ENCODE results near the gene ASB2.

- TF ChIP-seq CTCF (IDR thresholded peaks at IDR 0.05 in 2 of 3, conservative IDR thresholded peaks at IDR 0.05 in 1 of 3; ENCODE audit: borderline replicate concordance in 1 of 3, insufficient read depth in 1 of 3, low read depth in 2 of 3, low read length in 2 of 3) (no peak), REST (IDR thresholded peaks at IDR 0.05; ENCODE audit: low read depth) (no peak), SIN3A (IDR thresholded peaks at IDR 0.05; ENCODE audit: low read depth) (no peak), EZH2phosphoT487 (IDR thresholded peaks at IDR 0.05; ENCODE audit: borderline replicate concordance) (no peak), POLR2A (IDR thresholded peaks at IDR 0.05; ENCODE audit: borderline replicate concordance, extremely low read depth, insufficient read depth, insufficient read length) (no peak), TCF7L2 (IDR thresholded peaks at IDR 0.05; ENCODE audit: borderline replicate concordance, extremely low read depth, insufficient read depth, insufficient read length) (no peak), RAD21 (IDR thresholded peaks at IDR 0.05; ENCODE audit: low read depth) (no peak)
Measured at GRCh38 chr14:93982230-93983007, 6.0 kb upstream of the ASB2 start.

All from HCT116 (cell line).